Gastrocnemius medialis (tissue), 4 donors: ENCODE measurements around the gene GPR78.

Experiments used
- POLR2A ChIP-seq, 2 donors: fragments of 450-650 bp; IDR thresholded peaks; one replicate each; pipeline ENCODE4 v1.6.1; 2017; ENCODE audit warnings: antibody characterized with exemption in 2 of 2, mild to moderate bottlenecking in 2 of 2, moderate library complexity in 2 of 2
- TF ChIP-seq, protein P1 (sequence below), 5 experiments: fragments of 450-650 bp in 3 of 5; fragments of 200-600 bp in 2 of 5; sonication (generic) in 2 of 5; IDR thresholded peaks in 4 of 5; conservative IDR thresholded peaks in 1 of 5; 1 replicate in 4 of 5; 2 replicates in 1 of 5; pipeline ENCODE4 v1.5.1; 2016 to 2019; ENCODE audit warnings: antibody characterized with exemption in 5 of 5, mild to moderate bottlenecking in 3 of 5, moderate library complexity in 3 of 5

DNA sequence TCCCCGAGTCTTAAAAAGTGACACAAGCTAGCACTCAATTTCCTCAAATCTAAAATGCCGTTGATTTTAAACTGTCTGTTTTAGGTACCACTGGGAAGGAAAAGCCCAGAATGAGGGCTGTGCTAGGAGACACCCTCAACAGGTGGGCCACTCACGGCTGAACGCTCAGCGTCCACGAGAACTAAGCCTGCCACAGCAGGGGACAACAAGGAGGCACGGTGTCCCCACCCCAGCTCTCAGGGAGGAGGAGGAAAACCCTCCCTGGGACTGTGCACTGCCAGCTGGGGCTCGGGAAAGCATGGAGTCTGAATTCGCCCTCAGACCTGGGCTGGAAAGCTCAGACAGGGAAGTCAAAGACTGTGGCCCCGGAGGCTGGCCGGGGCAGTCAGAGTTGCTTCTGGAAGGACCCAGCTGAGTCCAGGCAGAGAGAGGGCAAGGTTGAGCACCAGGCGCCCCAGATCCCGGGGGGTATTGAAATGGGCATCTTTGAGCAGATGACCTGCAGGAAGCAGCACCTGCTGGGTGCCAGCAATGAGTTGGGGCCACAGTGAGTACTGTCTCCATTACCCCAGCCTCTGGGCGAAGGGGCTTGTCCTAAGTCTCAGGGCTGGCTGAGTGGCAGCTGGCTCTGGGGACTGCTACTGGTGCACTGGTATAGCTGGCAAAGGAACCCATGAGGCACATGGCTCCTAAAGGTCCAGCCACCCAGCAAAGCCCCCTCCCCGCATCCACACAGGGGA, 11.6 kb downstream of the GPR78 start:
- TF ChIP-seq, protein P1, sequence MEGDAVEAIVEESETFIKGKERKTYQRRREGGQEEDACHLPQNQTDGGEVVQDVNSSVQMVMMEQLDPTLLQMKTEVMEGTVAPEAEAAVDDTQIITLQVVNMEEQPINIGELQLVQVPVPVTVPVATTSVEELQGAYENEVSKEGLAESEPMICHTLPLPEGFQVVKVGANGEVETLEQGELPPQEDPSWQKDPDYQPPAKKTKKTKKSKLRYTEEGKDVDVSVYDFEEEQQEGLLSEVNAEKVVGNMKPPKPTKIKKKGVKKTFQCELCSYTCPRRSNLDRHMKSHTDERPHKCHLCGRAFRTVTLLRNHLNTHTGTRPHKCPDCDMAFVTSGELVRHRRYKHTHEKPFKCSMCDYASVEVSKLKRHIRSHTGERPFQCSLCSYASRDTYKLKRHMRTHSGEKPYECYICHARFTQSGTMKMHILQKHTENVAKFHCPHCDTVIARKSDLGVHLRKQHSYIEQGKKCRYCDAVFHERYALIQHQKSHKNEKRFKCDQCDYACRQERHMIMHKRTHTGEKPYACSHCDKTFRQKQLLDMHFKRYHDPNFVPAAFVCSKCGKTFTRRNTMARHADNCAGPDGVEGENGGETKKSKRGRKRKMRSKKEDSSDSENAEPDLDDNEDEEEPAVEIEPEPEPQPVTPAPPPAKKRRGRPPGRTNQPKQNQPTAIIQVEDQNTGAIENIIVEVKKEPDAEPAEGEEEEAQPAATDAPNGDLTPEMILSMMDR (IDR thresholded peaks at IDR 0.05 in 4 of 5, conservative IDR thresholded peaks at IDR 0.05 in 1 of 5): no peak
- TF ChIP-seq POLR2A (IDR thresholded peaks at IDR 0.05): no peak
